ENCODE results near the gene IQGAP2.

IQGAP2 gene

DNA sequence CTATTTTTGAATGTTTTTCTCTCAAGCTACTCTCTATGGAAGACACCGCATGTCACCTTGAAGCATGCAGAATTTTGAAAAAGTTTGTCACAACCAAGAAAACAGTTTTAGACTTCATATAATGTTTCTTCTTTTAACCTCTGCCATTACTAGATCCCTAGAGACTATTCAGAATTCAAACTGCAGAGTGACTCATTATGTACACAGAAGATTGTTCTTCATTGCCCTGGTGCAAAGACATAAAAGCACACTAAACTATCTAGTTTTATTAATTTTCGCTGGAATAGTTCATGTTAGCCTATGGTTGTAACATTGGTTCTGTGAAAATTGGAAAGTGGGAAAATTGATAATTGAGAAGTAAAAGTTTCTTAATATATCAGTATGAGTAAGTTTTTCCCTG lies 201.8 kb downstream of the IQGAP2 start:
- H3K4me1 ChIP-seq: no peaks in the 10 kb centered on the region
- no peak overlapping the region for H3K4me3 ChIP-seq (ENCODE audit: low read depth, low read length)
- H3K27me3 ChIP-seq: peaks cover 10% of the 10 kb centered on the region; the same call in 1 of the 2 replicates
- TF ChIP-seq CTCF (IDR thresholded peaks at IDR 0.05; ENCODE audit: low read depth, low read length): no peak
- H3K36me3 ChIP-seq: no peaks in the 10 kb centered on the region
- DNase-seq: no peak
- H3K9me3 ChIP-seq: no peaks in the 10 kb centered on the region

DNA sequence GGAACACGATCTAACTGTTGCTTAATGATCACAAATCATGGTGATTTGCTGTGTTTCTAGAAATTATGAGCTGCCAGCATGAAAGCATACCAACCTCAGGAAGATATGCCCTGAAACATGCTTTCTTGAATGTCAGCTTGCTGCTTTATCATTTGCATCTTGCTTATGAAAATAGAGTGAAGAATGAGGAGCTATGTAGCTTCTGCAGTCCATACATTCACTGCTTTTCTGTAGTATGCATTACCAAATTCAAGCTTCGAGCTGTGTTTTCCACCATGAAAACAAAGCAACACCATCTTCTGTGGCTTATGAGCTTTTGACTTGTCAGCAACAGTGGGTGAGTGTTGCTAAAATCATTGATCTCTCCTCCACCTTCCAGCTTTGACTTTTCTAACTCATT lies 203.6 kb downstream of the IQGAP2 start:
- TF ChIP-seq CTCF (IDR thresholded peaks at IDR 0.05; ENCODE audit: low read depth, low read length): no peak
- H3K4me3 ChIP-seq (ENCODE audit: low read depth, low read length): no peak overlapping the region
- DNase-seq: no peak
- H3K36me3 ChIP-seq: no peaks in the 10 kb centered on the region
- peaks cover 10% of the 10 kb centered on the region; the same call in 1 of the 2 replicates for H3K27me3 ChIP-seq
- H3K9me3 ChIP-seq: no peaks in the 10 kb centered on the region
- H3K4me1 ChIP-seq: no peaks in the 10 kb centered on the region

GRCh38 chr5:76607353-76607871 lies 204.3 kb downstream of the IQGAP2 start:
- H3K27me3 ChIP-seq: peaks cover 10% of the 10 kb centered on the region; the same call in 1 of the 2 replicates
- no peaks in the 10 kb centered on the region for H3K36me3 ChIP-seq
- DNase-seq: no peak
- no peaks in the 10 kb centered on the region for H3K9me3 ChIP-seq
- H3K4me1 ChIP-seq: no peaks in the 10 kb centered on the region
- no peak overlapping the region for H3K4me3 ChIP-seq (ENCODE audit: low read depth, low read length)
- no peak for TF ChIP-seq CTCF (IDR thresholded peaks at IDR 0.05; ENCODE audit: low read depth, low read length)

DNA sequence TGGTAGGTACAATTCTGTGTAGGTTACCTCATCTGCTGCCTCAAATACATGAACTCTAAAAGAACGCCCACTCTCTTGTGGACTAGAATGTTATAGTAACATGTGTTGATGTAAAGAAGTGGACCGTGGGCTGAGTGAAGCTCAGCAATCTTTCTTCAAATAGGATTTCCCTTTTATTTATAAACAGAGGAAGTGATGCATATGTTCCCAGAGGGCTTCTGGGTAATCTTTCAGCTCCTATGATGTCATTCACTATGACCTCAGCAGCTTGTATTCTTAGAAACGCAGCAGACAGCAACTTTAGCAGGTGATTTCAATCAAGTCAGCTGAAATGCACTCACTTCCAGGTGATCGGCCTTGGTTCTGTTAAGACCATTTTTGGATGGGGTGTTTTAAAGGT lies 205.7 kb downstream of the IQGAP2 start:
- Histone ChIP-seq H3K4me1 (no peaks in the 10 kb centered on the region), H3K9me3 (no peaks in the 10 kb centered on the region), H3K36me3 (no peaks in the 10 kb centered on the region), H3K4me3 (ENCODE audit: low read depth, low read length) (no peak overlapping the region), H3K27me3 (peaks cover 10% of the 10 kb centered on the region; the same call in 1 of the 2 replicates)
- no peak for TF ChIP-seq CTCF (IDR thresholded peaks at IDR 0.05; ENCODE audit: low read depth, low read length)
- DNase-seq: no peak

DNA sequence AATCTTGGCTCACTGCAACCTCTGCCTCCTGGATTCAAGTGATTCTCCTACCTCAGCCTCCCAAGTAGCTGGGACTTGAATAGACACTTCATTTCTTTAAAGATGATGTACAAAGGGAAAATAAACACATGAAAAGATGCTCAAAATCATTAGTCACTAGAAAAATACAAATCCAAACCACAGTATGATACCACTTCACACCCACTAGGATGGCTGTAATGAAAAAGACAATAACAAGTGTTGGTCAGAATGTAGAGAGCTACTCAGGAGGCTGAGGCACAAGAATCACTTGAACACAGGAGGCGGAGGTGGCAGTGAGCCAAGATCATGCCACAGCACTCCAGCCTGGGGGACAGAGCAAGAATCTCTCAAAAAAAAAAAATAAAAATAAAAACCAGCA lies 207.1 kb downstream of the IQGAP2 start:
- no peaks in the 10 kb centered on the region for H3K9me3 ChIP-seq
- H3K27me3 ChIP-seq: peaks cover 8% of the 10 kb centered on the region; the same call in 1 of the 2 replicates
- TF ChIP-seq CTCF (IDR thresholded peaks at IDR 0.05; ENCODE audit: low read depth, low read length): no peak
- H3K4me1 ChIP-seq: no peaks in the 10 kb centered on the region
- no peak for DNase-seq
- no peak overlapping the region for H3K4me3 ChIP-seq (ENCODE audit: low read depth, low read length)
- H3K36me3 ChIP-seq: no peaks in the 10 kb centered on the region

- H3K27me3 ChIP-seq: peaks cover 8% of the 10 kb centered on the region; the same call in 1 of the 2 replicates
- H3K4me1 ChIP-seq: no peaks in the 10 kb centered on the region
- TF ChIP-seq CTCF (IDR thresholded peaks at IDR 0.05; ENCODE audit: low read depth, low read length): no peak
- H3K36me3 ChIP-seq: no peaks in the 10 kb centered on the region
- no peaks in the 10 kb centered on the region for H3K9me3 ChIP-seq
- no peak overlapping the region for H3K4me3 ChIP-seq (ENCODE audit: low read depth, low read length)
- no peak for DNase-seq
Measured at GRCh38 chr5:76612942-76613341, 209.9 kb downstream of the IQGAP2 start.
